Aorta (tissue), 5 donors: ENCODE data around the gene DPPA4. TPM values are rescaled to one million over a fixed set of nuclear protein-coding genes. Genes with fewer than 3 reads are reported as not detected.
"Not testable (repeated sequence)": the region's sequence is repeated elsewhere in the genome, so short reads cannot be mapped to it uniquely, and the experiment has no call there.

Experiments used
- ATAC-seq: fragments of 200-7000 bp; cut with Tn5 transposase; one replicate; pipeline ENCODE4 v1.9.1; 2022; ENCODE audit warnings: moderate library complexity; ENCODE audit not compliant: low FRiP score
- DNase-seq, 2 donors: peaks; one replicate each; pipeline ENCODE4 v3.0.0-alpha.2; 2020
- H3K27ac ChIP-seq, 2 donors: one replicate each; pipeline ENCODE4 v1.5.1; 2013; ENCODE audit warnings: low read length in 2 of 2, mild to moderate bottlenecking in 2 of 2, moderate library complexity in 2 of 2, control low read depth in 1 of 2, inconsistent platforms in 1 of 2, low read depth in 1 of 2
- H3K27me3 ChIP-seq, 2 donors: one replicate each; pipeline ENCODE4 v1.6.1; 2013; ENCODE audit warnings: control low read depth in 1 of 2, low read length in 1 of 2, mild to moderate bottlenecking in 1 of 2, moderate library complexity in 1 of 2; ENCODE audit not compliant: insufficient read depth in 2 of 2, control insufficient read depth in 1 of 2
- H3K36me3 ChIP-seq, 2 donors: one replicate each; pipeline ENCODE4 v1.6.1; 2013; ENCODE audit warnings: control low read depth in 1 of 2, low read length in 1 of 2, mild to moderate bottlenecking in 1 of 2; ENCODE audit not compliant: insufficient read depth in 2 of 2, control insufficient read depth in 1 of 2
- H3K4me1 ChIP-seq, 2 donors: one replicate each; pipeline ENCODE4 v1.6.1; 2013; ENCODE audit warnings: low read length in 2 of 2, control low read depth in 1 of 2, mild to moderate bottlenecking in 1 of 2, moderate library complexity in 1 of 2; ENCODE audit not compliant: insufficient read depth in 2 of 2, control insufficient read depth in 1 of 2
- H3K4me3 ChIP-seq, 2 donors: one replicate each; pipeline ENCODE4 v1.5.1; 2013; ENCODE audit warnings: low read length in 2 of 2, control low read depth in 1 of 2, mild to moderate bottlenecking in 1 of 2
- H3K9me3 ChIP-seq: one replicate; pipeline ENCODE4 v1.6.1; 2013; ENCODE audit warnings: mild to moderate bottlenecking, low read length; ENCODE audit not compliant: control insufficient read depth
- WGBS, 2 donors: extraction: QIAGEN DNeasy Blood & Tissue Kit; methylation state at CpG; one replicate each; pipeline ENCODE4 v1.1.7; 2013; 5-methylcytosine and 5-hydroxymethylcytosine counted together
- intact Hi-C, 2 donors: fragments of 100-400 bp; cut with DNase I; formaldehyde crosslinking; loops; one replicate each; pipeline versions ENCODE4 v1.14.2 to v1.15.0; 2022
- polyA plus RNA-seq, 2 donors: library from polyadenylated mRNA; stranded (reverse); fragments of 200-250 nt; gene quantifications; one replicate each; pipeline ENCODE4 v1.2.3, GENCODE V29; 2013
- total RNA-seq, 2 donors: library from RNA; stranded (reverse); fragmentation: NEBNext Ultra II Directional; extraction: Animal tissue kit (Norgen Biotek cat#: 25700); gene quantifications; one replicate each; pipeline ENCODE4 v1.2.1, GENCODE V29; 2021
- donor health status: healthy with polysubstance abuse.
- donor health status: Bipolar disorder and iron deficiency.
- donor health status: DM: no; HTN: no; CAD: no.
- donor health status: DM: no; HTN: no; CAD: no.
- donor health status: DM: yes; HTN: yes; CAD: no.

The DPPA4 gene
- total and polyA plus RNA-seq, 4 donors = not detected

- Histone ChIP-seq H3K4me3 (no peak overlapping the region), H3K27ac (no peak overlapping the region), H3K4me1 (no peaks in the 10 kb centered on the region), H3K36me3 (no peaks in the 10 kb centered on the region), H3K27me3 (no peaks in the 10 kb centered on the region), H3K9me3 (no peaks in the 10 kb centered on the region)
- intact Hi-C loops = no loop called here
- no peak for ATAC-seq
- no peak for DNase-seq
- WGBS, 2 donors = 78 to 80% methylated on average over 6 of the region's 6 CpGs
Observed at GRCh38 chr3:109364088-109364487, 26.7 kb upstream of the DPPA4 start.

- Histone ChIP-seq H3K4me3 (no peak overlapping the region), H3K36me3 (no peaks in the 10 kb centered on the region), H3K27ac (no peak overlapping the region), H3K9me3 (no peaks in the 10 kb centered on the region), H3K27me3 (no peaks in the 10 kb centered on the region), H3K4me1 (no peaks in the 10 kb centered on the region)
- intact Hi-C loops = no loop called here
- no peak for ATAC-seq
- DNase-seq = no peak
Observed at GRCh38 chr3:109363634-109364033, 26.3 kb upstream of the DPPA4 start.

GRCh38 chr3:109362823-109363222 lies 25.5 kb upstream of the DPPA4 start:
- ATAC-seq (no peak), DNase-seq (no peak)
- Histone ChIP-seq H3K27me3 (no peaks in the 10 kb centered on the region), H3K4me3 (no peak overlapping the region), H3K9me3 (no peaks in the 10 kb centered on the region), H3K36me3 (no peaks in the 10 kb centered on the region), H3K4me1 (no peaks in the 10 kb centered on the region), H3K27ac (no peak overlapping the region)
- intact Hi-C loops = no loop called here
- 61 to 65% methylated on average over 4 of the region's 4 CpGs for WGBS, 2 donors

GRCh38 chr3:109358809-109359208 lies 21.5 kb upstream of the DPPA4 start:
- WGBS, 2 donors = 74 to 78% methylated on average over 2 of the region's 2 CpGs
- ATAC-seq, H3K9me3 ChIP-seq, intact Hi-C loops, H3K36me3 ChIP-seq, H3K4me1 ChIP-seq, H3K4me3 ChIP-seq, H3K27me3 ChIP-seq, H3K27ac ChIP-seq, DNase-seq: not testable (repeated sequence)

- no peak overlapping the region for H3K4me3 ChIP-seq
- H3K27me3 ChIP-seq = no peaks in the 10 kb centered on the region
- no peaks in the 10 kb centered on the region for H3K9me3 ChIP-seq
- no peak overlapping the region for H3K27ac ChIP-seq
- 82 to 83% methylated on average over 3 of the region's 3 CpGs for WGBS, 2 donors
- intact Hi-C loops = no loop called here
- H3K4me1 ChIP-seq = no peaks in the 10 kb centered on the region
- ATAC-seq (no peak), DNase-seq (no peak)
- no peaks in the 10 kb centered on the region for H3K36me3 ChIP-seq
Observed at GRCh38 chr3:109356442-109357155, 19.3 kb upstream of the DPPA4 start.

- no peak for DNase-seq
- intact Hi-C loops = no loop called here
- H3K27me3 ChIP-seq = no peaks in the 10 kb centered on the region
- no peak for ATAC-seq
- no peaks in the 10 kb centered on the region for H3K9me3 ChIP-seq
- no peaks in the 10 kb centered on the region for H3K36me3 ChIP-seq
- no peak overlapping the region for H3K4me3 ChIP-seq
- WGBS, 2 donors = 48 to 60% methylated on average over 8 of the region's 8 CpGs
- no peak overlapping the region for H3K27ac ChIP-seq
- no peaks in the 10 kb centered on the region for H3K4me1 ChIP-seq
Observed at GRCh38 chr3:109355625-109356441, 18.5 kb upstream of the DPPA4 start.

- WGBS, 2 donors = 21 to 30% methylated on average over 2 of the region's 2 CpGs
- no peaks in the 10 kb centered on the region for H3K9me3 ChIP-seq
- no peaks in the 10 kb centered on the region for H3K27me3 ChIP-seq
- no peak overlapping the region for H3K27ac ChIP-seq
- no peak overlapping the region for H3K4me3 ChIP-seq
- H3K36me3 ChIP-seq = no peaks in the 10 kb centered on the region
- ATAC-seq = no peak
- DNase-seq = no peak
- no peaks in the 10 kb centered on the region for H3K4me1 ChIP-seq
- intact Hi-C loops = no loop called here
Observed at GRCh38 chr3:109353057-109353456, 15.7 kb upstream of the DPPA4 start.

- H3K4me1 ChIP-seq = no peaks in the 10 kb centered on the region
- no peaks in the 10 kb centered on the region for H3K36me3 ChIP-seq
- H3K9me3 ChIP-seq = no peaks in the 10 kb centered on the region
- DNase-seq (no peak), ATAC-seq (no peak)
- intact Hi-C loops = no loop called here
- no peak overlapping the region for H3K4me3 ChIP-seq
- no peak overlapping the region for H3K27ac ChIP-seq
- H3K27me3 ChIP-seq = no peaks in the 10 kb centered on the region
Observed at GRCh38 chr3:109351231-109351630, 13.9 kb upstream of the DPPA4 start.

- Histone ChIP-seq H3K36me3 (no peaks in the 10 kb centered on the region), H3K4me3 (no peak overlapping the region), H3K27me3 (no peaks in the 10 kb centered on the region), H3K9me3 (peaks cover 2% of the 10 kb centered on the region), H3K4me1 (no peaks in the 10 kb centered on the region), H3K27ac (no peak overlapping the region)
- ATAC-seq = no peak
- intact Hi-C loops = no loop called here
- no peak for DNase-seq
- 81 to 82% methylated on average over 3 of the region's 3 CpGs for WGBS, 2 donors
Observed at GRCh38 chr3:109346770-109347295, 9.5 kb upstream of the DPPA4 start.
